ENCODE measurements around the gene ANKS1B. TPM values are rescaled to one million over a fixed set of nuclear protein-coding genes. Genes with fewer than 3 reads are reported as not detected.

Gene ANKS1B
- total RNA-seq, 4 donors from 2014 or later: 34.5 to 81.9 (median 71.1) TPM

DNA sequence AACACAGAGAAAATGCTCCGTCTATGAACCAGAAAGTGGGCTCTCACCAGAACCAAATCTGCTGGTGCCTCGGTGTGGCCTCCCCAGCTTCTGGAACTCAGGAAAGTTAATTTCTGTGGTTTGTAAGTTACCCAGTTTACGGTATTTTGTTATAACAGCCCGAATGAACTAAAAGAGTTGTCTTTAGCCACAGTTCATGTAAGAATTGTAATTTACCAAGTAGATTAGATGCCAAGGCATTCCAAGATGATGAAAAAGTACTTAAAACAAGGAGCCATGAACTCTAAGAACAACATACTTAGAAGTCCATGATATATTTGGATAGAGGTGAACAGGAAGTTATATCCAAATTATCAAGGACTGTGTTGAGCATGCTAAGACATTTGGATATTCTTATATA, 597.1 kb downstream of the ANKS1B start:
- Histone ChIP-seq H3K4me1 (no peaks in the 10 kb centered on the region), H3K27me3 (no peaks in the 10 kb centered on the region), H3K9me3 (no peaks in the 10 kb centered on the region), H3K36me3 (no peaks in the 10 kb centered on the region), H3K4me3 (replicated peaks in 1 of 3) (no peak overlapping the region), H3K27ac (no peak overlapping the region)
- 77 to 85% methylated on average over 4 of the region's 4 CpGs for WGBS, 2 donors
- intact Hi-C loops (cut with DNase I): no loop called here
- no peak for DNase-seq
- TF ChIP-seq, protein P1, sequence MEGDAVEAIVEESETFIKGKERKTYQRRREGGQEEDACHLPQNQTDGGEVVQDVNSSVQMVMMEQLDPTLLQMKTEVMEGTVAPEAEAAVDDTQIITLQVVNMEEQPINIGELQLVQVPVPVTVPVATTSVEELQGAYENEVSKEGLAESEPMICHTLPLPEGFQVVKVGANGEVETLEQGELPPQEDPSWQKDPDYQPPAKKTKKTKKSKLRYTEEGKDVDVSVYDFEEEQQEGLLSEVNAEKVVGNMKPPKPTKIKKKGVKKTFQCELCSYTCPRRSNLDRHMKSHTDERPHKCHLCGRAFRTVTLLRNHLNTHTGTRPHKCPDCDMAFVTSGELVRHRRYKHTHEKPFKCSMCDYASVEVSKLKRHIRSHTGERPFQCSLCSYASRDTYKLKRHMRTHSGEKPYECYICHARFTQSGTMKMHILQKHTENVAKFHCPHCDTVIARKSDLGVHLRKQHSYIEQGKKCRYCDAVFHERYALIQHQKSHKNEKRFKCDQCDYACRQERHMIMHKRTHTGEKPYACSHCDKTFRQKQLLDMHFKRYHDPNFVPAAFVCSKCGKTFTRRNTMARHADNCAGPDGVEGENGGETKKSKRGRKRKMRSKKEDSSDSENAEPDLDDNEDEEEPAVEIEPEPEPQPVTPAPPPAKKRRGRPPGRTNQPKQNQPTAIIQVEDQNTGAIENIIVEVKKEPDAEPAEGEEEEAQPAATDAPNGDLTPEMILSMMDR (IDR thresholded peaks at IDR 0.05): no peak
- no peak for TF ChIP-seq POLR2A (IDR thresholded peaks at IDR 0.05)

DNA sequence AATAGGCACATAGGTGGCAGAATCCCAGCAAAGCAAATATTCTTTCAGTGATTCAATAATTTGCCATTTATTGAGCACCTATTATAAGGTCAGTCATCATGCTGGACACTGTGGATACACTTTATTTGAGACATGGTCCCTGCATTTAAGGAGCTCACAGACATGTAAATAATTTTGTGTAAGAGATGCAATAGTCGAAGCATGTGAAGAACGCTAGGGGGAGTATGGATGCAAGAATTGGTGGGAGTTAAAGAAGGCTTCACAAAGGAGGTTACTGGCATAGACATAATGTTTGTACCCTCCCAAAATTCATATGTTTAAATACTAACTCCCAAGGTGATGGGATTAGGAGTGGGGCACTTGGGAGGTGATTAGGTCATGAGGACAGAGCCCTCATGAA, 597.8 kb downstream of the ANKS1B start:
- Histone ChIP-seq H3K27ac (no peak overlapping the region), H3K27me3 (no peaks in the 10 kb centered on the region), H3K36me3 (no peaks in the 10 kb centered on the region), H3K9me3 (no peaks in the 10 kb centered on the region), H3K4me1 (no peaks in the 10 kb centered on the region), H3K4me3 (replicated peaks in 1 of 3) (no peak overlapping the region)
- intact Hi-C loops (cut with DNase I): no loop called here
- no peak for DNase-seq
- 60 to 78% methylated on average over 2 of the region's 2 CpGs for WGBS, 2 donors
- TF ChIP-seq, protein P1 (IDR thresholded peaks at IDR 0.05): no peak
- no peak for TF ChIP-seq POLR2A (IDR thresholded peaks at IDR 0.05)

DNA sequence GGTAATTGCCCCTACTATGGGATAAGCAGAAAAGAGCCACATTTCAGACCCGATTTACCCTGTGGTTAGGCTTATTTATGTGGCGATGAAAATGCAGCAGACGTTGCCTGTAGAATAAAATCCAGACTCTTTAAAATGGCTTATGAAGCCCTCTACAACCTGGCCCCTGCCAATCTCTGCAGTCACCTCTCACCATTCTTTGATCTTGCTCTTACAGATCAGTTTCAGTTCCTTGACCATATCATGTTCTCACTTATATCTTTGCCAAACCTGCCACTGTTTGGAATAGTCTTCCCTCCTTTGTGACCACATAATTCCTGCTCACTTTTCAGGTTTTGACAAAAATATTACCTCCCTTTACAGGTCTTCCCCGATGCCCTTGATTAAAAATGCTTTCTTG, 601.5 kb downstream of the ANKS1B start:
- no peak for DNase-seq
- H3K27ac ChIP-seq: no peak overlapping the region
- H3K27me3 ChIP-seq: no peaks in the 10 kb centered on the region
- H3K4me1 ChIP-seq: no peaks in the 10 kb centered on the region
- H3K36me3 ChIP-seq: no peaks in the 10 kb centered on the region
- no peak for TF ChIP-seq POLR2A (IDR thresholded peaks at IDR 0.05)
- TF ChIP-seq, protein P1 (IDR thresholded peaks at IDR 0.05): no peak
- H3K4me3 ChIP-seq (replicated peaks in 1 of 3): no peak overlapping the region
- WGBS, 2 donors: 92 to 98% methylated on average over 4 of the region's 4 CpGs
- intact Hi-C loops (cut with DNase I): no loop called here
- no peaks in the 10 kb centered on the region for H3K9me3 ChIP-seq

DNA sequence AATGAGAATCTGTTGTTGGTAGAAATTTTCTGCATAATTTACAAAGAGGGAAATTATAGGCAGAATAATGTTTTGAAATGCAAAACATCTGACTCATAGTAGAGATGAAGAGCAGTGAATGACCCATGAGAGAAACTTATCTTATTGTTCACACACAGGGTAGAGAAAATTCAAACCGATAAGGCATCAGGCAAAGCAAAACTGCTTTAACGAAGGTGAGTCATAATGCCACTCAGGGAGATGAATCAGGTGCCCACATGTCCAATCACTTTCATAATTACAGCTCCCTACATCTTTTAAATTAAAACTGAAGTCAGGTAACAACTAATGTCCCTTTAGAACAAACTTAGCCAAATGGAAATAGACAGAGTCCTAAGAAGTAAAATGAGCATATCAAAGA, 602.7 kb downstream of the ANKS1B start:
- Histone ChIP-seq H3K4me1 (no peaks in the 10 kb centered on the region), H3K36me3 (no peaks in the 10 kb centered on the region), H3K27ac (no peak overlapping the region), H3K9me3 (no peaks in the 10 kb centered on the region), H3K4me3 (replicated peaks in 1 of 3) (no peak overlapping the region), H3K27me3 (no peaks in the 10 kb centered on the region)
- intact Hi-C loops (cut with DNase I): no loop called here
- DNase-seq: no peak
- TF ChIP-seq, protein P1 (IDR thresholded peaks at IDR 0.05): no peak
- no peak for TF ChIP-seq POLR2A (IDR thresholded peaks at IDR 0.05)
- 86 to 95% methylated on average over 2 of the region's 2 CpGs for WGBS, 2 donors

DNA sequence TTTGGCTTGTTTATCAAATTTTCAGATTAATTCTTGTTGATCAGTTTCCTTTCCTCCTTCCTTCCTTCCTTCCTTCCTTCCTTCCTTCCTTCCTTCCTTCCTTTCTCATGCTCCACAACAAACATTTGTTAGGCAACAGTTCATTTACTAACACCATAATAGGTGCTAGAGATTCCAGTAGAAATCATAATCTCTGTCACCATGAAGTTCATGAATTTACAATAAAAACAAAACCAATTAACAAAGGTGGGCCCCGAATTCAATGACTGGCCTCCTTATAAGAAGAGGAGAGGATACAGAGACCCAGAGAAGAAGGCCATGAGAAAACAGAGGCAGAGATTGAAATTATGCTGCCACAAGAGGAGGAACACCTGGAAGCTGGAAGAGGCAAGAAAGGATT, 604.0 kb downstream of the ANKS1B start:
- H3K27ac ChIP-seq: no peak overlapping the region
- intact Hi-C loops (cut with DNase I): no loop called here
- H3K9me3 ChIP-seq: no peaks in the 10 kb centered on the region
- no peak overlapping the region for H3K4me3 ChIP-seq (replicated peaks in 1 of 3)
- WGBS, 2 donors: 81 to 97% methylated on average over 1 of the region's 1 CpG
- TF ChIP-seq, protein P1 (IDR thresholded peaks at IDR 0.05): no peak
- no peaks in the 10 kb centered on the region for H3K27me3 ChIP-seq
- DNase-seq: no peak
- H3K36me3 ChIP-seq: no peaks in the 10 kb centered on the region
- H3K4me1 ChIP-seq: no peaks in the 10 kb centered on the region

All from thyroid gland (tissue), 4 donors.